ENCODE data around the gene TTBK1. TPM values are rescaled to one million over a fixed set of nuclear protein-coding genes. Genes with fewer than 3 reads are reported as not detected.
A peak's percentile ranks its signal among the peaks of the same experiment; 100 is the strongest.

Gene TTBK1
- total and polyA plus RNA-seq, 2 donors (not counting 1 experiment from before 2014, with no cell fraction given), result 0.07 TPM; not detected in 1

DNA sequence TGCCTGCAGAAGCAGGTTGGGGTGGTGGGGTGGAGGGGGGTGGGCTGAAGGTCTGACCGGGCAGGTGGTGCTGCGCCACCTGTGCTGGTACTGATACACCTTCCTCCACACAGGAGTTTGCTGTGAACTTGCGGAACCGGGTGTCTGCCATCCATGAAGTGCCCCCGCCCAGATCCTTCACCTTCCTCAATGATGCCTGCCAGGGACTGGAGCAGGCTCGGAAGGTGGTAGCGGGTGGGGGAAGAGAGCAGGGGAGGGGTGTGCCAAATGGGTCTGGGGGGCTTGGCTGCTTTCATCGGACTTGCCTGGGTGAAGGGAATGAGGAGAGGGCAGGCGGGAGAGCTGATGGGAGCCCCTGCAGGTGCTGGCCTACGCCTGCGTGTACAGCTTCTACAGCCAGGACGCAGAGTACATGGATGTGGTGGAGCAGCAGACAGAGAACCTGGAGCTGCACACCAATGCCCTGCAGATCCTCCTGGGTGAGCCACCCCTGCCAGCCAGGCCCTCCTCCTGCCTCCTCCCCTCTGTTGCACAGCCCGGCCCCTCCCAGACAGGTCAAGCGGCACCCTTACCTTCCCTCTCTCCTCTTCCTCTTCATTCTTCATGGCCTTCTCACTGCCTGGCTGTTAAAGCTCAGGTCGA, 20.7 kb upstream of the TTBK1 start:
- Histone ChIP-seq H3K9ac (ENCODE audit: low read length) (no peak overlapping the region), H3K27me3 (replicated peaks in 1 of 4; ENCODE audit: control extremely low read depth in 1 of 4, control insufficient read depth in 3 of 4, insufficient read depth in 4 of 4, low read length in 3 of 4) (no peaks in the 10 kb centered on the region), H3K9me3 (ENCODE audit: control extremely low read depth in 1 of 3, control insufficient read depth in 2 of 3, insufficient read depth in 1 of 3, low read length in 2 of 3) (no peaks in the 10 kb centered on the region), H4K20me1 (ENCODE audit: control insufficient read depth, insufficient read depth, low read length, poor library complexity, severe bottlenecking) (no peaks in the 10 kb centered on the region), H3K4me1 (ENCODE audit: control insufficient read depth in 2 of 2, insufficient read depth in 2 of 2, low read length in 2 of 2) (peaks cover 34 to 45% of the 10 kb centered on the region in 2 donors), H3K79me2 (ENCODE audit: control insufficient read depth, insufficient read depth, low read length) (peaks cover 51% of the 10 kb centered on the region), H2AFZ (ENCODE audit: insufficient read depth, low read depth, low read length, poor library complexity, severe bottlenecking) (no peak overlapping the region), H3K27ac (ENCODE audit: low read length in 2 of 2) (peak overlapping the region; percentile 99 to 100), H3K4me2 (replicated peaks; ENCODE audit: low read depth, low read length, poor library complexity, severe bottlenecking) (no peak overlapping the region), H3K4me3 (ENCODE audit: control extremely low read depth in 1 of 5, extremely low read depth in 1 of 5, insufficient read depth in 1 of 5, low read depth in 2 of 5, low read length in 4 of 5) (no peak overlapping the region), H3K36me3 (replicated peaks in 1 of 2; ENCODE audit: control extremely low read depth in 1 of 2, control insufficient read depth in 1 of 2, extremely low read depth in 1 of 2, insufficient read depth in 2 of 2, low read length in 1 of 2) (peaks cover 0 to 30% of the 10 kb centered on the region in 2 experiments)
- Mint-ChIP-seq H3K9me3 (ENCODE audit: insufficient read depth) (no peaks in the 10 kb centered on the region), H3K27me3 (no peaks in the 10 kb centered on the region), H3K4me1 (peaks cover 39% of the 10 kb centered on the region), H3K27ac (peak overlapping the region; percentile 99), H3K4me3 (peak overlapping the region; percentile 20)
- ATAC-seq (ENCODE audit: low read depth) (no peak), DNase-seq (no peak)
- intact Hi-C loops (cut with micrococcal nuclease), result loop anchor here (10.0 kb wide), 1 partner anchor 402 kb away; the partner anchor contains the start of gene GTPBP2
- CTCF ChIA-PET, result interaction anchor here (0.9 kb wide), 1 partner anchor 24 kb away, joined by 4 read pairs; no protein-coding TSS in a partner anchor
- TF ChIP-seq, protein P1, sequence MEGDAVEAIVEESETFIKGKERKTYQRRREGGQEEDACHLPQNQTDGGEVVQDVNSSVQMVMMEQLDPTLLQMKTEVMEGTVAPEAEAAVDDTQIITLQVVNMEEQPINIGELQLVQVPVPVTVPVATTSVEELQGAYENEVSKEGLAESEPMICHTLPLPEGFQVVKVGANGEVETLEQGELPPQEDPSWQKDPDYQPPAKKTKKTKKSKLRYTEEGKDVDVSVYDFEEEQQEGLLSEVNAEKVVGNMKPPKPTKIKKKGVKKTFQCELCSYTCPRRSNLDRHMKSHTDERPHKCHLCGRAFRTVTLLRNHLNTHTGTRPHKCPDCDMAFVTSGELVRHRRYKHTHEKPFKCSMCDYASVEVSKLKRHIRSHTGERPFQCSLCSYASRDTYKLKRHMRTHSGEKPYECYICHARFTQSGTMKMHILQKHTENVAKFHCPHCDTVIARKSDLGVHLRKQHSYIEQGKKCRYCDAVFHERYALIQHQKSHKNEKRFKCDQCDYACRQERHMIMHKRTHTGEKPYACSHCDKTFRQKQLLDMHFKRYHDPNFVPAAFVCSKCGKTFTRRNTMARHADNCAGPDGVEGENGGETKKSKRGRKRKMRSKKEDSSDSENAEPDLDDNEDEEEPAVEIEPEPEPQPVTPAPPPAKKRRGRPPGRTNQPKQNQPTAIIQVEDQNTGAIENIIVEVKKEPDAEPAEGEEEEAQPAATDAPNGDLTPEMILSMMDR (IDR thresholded peaks at IDR 0.05), result no peak
- no peak for TF ChIP-seq EZH2 (IDR thresholded peaks at IDR 0.05; ENCODE audit: borderline replicate concordance, insufficient read depth, low read depth, low read length, poor library complexity, severe bottlenecking)
- WGBS (ENCODE audit: insufficient coverage), result 86% methylated on average over 8 of the region's 15 CpGs
- POLR2A ChIA-PET, result interaction anchor here (0.5 kb wide), 1 partner anchor 140 kb away, joined by 4 read pairs; no protein-coding TSS in a partner anchor

DNA sequence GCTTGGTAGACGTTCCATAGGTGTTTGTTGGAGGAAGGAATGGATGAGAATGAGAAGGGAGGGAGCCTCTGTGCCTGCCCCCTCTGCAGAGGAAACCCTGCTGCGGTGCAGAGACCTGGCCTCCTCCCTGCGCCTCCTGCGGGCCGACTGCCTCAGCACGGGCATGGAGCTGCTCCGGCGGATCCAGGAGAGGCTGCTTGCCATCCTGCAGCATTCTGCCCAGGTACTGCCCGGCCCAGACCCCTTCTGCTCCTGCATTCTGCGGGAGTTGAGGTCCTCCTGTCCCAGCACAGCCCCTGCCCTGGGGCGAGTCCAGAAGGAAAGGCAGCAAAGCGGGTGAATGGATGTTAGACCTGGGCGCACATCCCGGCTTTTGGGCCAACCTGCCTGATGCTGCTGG, 20.1 kb upstream of the TTBK1 start:
- ATAC-seq (ENCODE audit: low read depth) (no peak), DNase-seq (no peak)
- CTCF ChIA-PET, result no interaction called here
- H3K4me1 ChIP-seq (ENCODE audit: control insufficient read depth in 2 of 2, insufficient read depth in 2 of 2, low read length in 2 of 2), result peaks cover 39 to 51% of the 10 kb centered on the region in 2 donors
- H3K4me3 ChIP-seq (ENCODE audit: control extremely low read depth in 1 of 5, extremely low read depth in 1 of 5, insufficient read depth in 1 of 5, low read depth in 2 of 5, low read length in 4 of 5), result no peak overlapping the region
- intact Hi-C loops (cut with micrococcal nuclease), result loop anchor here (10.0 kb wide), 1 partner anchor 402 kb away; the partner anchor contains the start of gene GTPBP2
- no peaks in the 10 kb centered on the region for H3K27me3 ChIP-seq (replicated peaks in 1 of 4; ENCODE audit: control extremely low read depth in 1 of 4, control insufficient read depth in 3 of 4, insufficient read depth in 4 of 4, low read length in 3 of 4)
- Mint-ChIP-seq H3K27ac (peak overlapping the region; percentile 99), H3K27me3 (no peaks in the 10 kb centered on the region), H3K9me3 (ENCODE audit: insufficient read depth) (no peaks in the 10 kb centered on the region), H3K4me1 (peaks cover 42% of the 10 kb centered on the region), H3K4me3 (peak overlapping the region; percentile 20)
- H3K79me2 ChIP-seq (ENCODE audit: control insufficient read depth, insufficient read depth, low read length), result peaks cover 58% of the 10 kb centered on the region
- peak overlapping the region; percentile 99 to 100 for H3K27ac ChIP-seq (ENCODE audit: low read length in 2 of 2)
- no peak overlapping the region for H3K9ac ChIP-seq (ENCODE audit: low read length)
- no peak overlapping the region for H2AFZ ChIP-seq (ENCODE audit: insufficient read depth, low read depth, low read length, poor library complexity, severe bottlenecking)
- WGBS (ENCODE audit: insufficient coverage), result 96% methylated on average over 12 of the region's 14 CpGs
- H3K36me3 ChIP-seq (replicated peaks in 1 of 2; ENCODE audit: control extremely low read depth in 1 of 2, control insufficient read depth in 1 of 2, extremely low read depth in 1 of 2, insufficient read depth in 2 of 2, low read length in 1 of 2), result peaks cover 0 to 28% of the 10 kb centered on the region in 2 experiments
- H3K9me3 ChIP-seq (ENCODE audit: control extremely low read depth in 1 of 3, control insufficient read depth in 2 of 3, insufficient read depth in 1 of 3, low read length in 2 of 3), result no peaks in the 10 kb centered on the region
- no peaks in the 10 kb centered on the region for H4K20me1 ChIP-seq (ENCODE audit: control insufficient read depth, insufficient read depth, low read length, poor library complexity, severe bottlenecking)
- TF ChIP-seq, protein P1 (IDR thresholded peaks at IDR 0.05), result no peak
- no peak for TF ChIP-seq EZH2 (IDR thresholded peaks at IDR 0.05; ENCODE audit: borderline replicate concordance, insufficient read depth, low read depth, low read length, poor library complexity, severe bottlenecking)
- peak overlapping the region; percentile 69 for H3K4me2 ChIP-seq (replicated peaks; ENCODE audit: low read depth, low read length, poor library complexity, severe bottlenecking)
- POLR2A ChIA-PET, result interaction anchor here (0.5 kb wide), 1 partner anchor 140 kb away, joined by 4 read pairs; no protein-coding TSS in a partner anchor

Measured in B cell (primary cell).